Dermis blood vessel endothelial cell (primary cell): ENCODE results near the gene DOCK3. TPM values are rescaled to one million over a fixed set of nuclear protein-coding genes. Genes with fewer than 3 reads are reported as not detected.
"Not testable (repeated sequence)": the region's sequence is repeated elsewhere in the genome, so short reads cannot be mapped to it uniquely, and the experiment has no call there.

Source experiments
- DNase-seq: peaks from one replicate; pipeline ENCODE4 v3.0.0; 2010
- total RNA-seq: library from RNA; depleted of rRNA; stranded (reverse); fragments of >200 nt; gene quantifications from 2 replicates; pipeline ENCODE4 v1.2.3, GENCODE V29; 2014

The DOCK3 gene
- total RNA-seq, 1 donor from 2014 or later: not detected

- DNase-seq: not testable (repeated sequence)
These were observed 13.9 kb downstream of the DOCK3 start for GRCh38 chr3:50688602-50689001.

DNA sequence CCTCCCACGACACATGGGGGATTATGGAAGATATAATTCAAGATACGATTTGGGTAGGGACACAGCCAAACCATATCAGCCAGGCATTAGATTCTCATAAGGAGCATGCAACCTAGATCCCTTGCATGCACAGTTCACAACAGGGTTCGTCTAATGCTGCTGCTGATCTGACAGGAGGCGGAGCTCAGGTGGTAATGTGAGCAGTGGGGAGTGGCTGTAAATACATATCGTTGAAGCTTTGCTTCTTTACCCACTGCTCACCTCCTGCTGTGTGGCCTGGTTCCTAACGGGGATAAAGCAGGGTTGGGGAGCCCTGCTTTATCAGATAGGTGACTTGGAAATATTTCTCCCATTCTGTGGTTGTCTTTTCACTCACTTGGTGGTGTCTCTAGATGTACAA, 14.8 kb downstream of the DOCK3 start:
- DNase-seq: no peak

DNA sequence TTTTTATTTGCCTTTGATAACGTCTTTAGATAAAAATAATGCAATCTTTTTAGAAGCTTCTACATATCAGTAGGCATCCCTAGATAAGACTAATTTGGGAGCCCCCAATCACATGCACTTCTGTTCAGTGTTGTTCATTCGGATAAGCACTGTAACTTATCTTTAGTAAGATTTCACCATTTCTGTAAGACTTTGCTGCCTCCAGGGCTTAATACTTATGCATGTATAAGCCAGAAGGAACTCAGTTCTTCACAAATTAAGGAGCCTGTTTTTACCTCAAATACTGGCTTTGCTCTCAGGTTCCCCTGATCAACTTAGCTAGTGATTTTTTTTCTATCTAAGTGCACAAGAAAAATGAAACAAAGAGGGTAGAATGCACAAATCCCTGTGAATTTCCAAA, 20.3 kb downstream of the DOCK3 start:
- DNase-seq: no peak

DNA sequence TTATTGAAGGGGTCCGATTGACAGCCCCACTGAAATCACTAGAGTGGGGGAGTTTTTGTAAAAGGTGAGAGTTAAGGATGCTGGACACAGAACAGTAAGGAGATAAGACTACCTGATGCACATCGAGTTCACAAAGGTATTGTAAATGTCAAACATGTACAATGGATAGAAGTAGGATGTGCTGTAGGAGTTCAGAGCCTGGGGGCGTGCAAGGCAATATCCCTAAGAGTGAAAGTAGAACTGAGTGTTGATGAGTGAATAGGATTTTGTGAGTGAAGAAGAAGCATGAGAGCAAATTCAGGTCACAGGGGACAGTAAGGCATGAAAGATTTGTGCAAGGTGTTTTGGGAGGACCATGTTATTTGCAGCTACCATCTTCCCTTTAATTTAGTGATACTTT, 21.5 kb downstream of the DOCK3 start:
- no peak for DNase-seq

GRCh38 chr3:50698269-50698668, 23.5 kb downstream of the DOCK3 start:
- no peak for DNase-seq

DNA sequence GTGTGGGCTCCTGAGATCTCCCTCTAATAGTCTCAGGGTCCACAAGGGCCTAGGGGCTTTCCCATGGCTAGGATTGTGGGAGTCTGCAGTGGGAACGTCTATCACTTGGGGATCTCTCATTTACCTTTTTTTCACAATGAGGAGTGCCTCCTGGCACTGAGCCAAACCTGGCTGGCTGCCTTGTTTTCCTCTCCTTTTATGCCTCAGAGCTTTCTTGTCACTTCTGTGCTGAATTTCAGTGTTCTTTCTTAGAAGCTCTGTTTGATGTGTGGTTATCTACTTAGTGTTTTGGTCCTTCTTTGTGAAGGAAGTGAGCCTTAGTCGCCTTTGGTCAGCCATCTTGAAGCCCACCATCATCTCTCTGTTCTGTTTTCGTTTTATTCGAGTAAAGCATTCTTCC, 33.9 kb downstream of the DOCK3 start:
- no peak for DNase-seq

DNA sequence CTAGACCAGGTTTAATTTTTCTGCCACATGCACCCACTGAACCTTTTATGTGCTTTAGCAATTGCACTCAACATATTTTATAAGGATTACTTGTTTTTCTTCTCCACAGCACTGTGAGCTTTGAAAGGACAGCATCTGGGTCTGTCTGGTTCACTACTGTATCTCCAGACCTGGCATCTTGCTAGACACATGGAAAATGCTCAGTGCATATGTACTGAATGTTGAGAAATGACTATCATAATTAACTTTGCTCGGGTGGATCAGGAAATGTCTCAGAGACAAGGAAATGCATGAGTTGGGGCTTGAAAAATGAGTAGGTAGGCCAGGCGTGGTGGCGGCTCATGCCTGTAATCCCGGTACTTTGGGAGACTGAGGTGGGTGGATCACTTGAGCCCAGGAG, 40.2 kb downstream of the DOCK3 start:
- peak; percentile 23 for DNase-seq

DNA sequence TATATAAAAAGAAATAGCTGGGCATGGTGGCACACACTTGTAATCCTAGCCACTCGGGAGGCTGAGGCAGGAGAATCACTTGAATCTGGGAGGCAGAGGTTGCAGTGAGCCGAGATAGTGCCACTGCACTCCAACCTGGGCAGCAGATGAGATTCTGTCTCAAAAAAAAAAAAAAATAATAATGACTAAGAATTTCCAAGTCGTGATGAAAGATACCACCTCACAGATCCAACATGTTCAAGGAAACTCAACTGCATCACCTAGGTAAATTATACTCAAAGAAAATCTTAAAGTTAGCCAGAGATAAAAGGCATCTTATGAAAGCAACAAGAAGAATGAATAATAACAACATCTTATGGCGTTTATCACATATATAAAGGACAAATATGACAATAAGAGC, 50.1 kb downstream of the DOCK3 start:
- DNase-seq: no peak

- no peak for DNase-seq
These were observed 60.3 kb downstream of the DOCK3 start for GRCh38 chr3:50734985-50735384.

GRCh38 chr3:50737193-50737905, 62.6 kb downstream of the DOCK3 start:
- no peak for DNase-seq

DNA sequence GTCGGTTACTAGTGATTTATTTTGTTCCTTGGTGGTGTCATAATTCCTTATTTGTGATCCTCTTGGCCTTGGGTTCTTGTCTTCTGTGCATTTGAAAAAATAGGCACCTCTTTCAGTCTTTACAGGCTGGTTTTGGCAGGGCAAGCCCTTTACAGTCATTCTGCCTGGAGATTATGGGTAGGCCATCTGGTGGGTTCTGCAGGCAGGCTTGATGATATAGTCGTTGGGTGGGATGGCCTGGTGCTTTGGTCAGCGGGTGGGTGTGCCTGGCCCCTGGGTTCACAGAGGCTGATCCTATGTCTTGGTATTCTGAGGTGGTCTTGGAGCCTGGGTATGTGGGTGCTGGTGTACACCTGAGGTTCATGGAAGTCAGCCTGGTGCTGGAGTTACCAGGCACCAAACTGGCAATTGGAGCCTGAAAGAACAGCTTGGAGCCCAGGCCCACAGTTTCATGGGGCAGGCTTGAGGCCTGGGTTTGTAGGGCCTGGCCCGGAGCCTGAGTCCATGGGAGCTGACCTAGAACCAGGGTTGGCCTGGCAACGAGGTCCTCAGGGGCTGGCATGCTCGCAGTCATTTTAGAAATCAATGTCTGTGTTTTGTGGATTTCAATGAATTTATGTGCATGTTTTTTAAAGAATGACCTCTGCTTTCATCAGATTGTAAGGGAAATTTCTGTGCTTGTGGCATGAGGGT, 63.3 kb downstream of the DOCK3 start:
- DNase-seq: no peak

GRCh38 chr3:50743643-50744042, 68.9 kb downstream of the DOCK3 start:
- DNase-seq: no peak

DNA sequence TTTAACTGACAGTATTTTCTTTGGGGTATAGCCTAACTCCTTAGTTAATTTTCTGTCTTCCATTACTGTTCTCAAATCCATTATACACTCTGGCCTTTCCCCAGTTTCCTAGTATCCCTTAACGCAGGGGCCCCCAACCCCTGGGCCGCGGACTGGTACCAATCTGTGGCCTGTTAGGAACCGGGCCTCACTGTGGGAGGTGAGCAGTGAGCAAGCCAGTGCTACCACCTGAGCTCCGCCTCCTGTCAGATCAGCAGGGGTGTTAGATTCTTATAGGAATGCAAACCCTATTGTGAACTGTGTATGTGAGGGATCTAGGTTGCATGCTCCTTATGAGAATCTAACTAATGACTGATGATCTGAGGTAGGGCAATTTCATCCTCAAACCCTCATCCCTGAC, 75.1 kb downstream of the DOCK3 start:
- DNase-seq: no peak

DNA sequence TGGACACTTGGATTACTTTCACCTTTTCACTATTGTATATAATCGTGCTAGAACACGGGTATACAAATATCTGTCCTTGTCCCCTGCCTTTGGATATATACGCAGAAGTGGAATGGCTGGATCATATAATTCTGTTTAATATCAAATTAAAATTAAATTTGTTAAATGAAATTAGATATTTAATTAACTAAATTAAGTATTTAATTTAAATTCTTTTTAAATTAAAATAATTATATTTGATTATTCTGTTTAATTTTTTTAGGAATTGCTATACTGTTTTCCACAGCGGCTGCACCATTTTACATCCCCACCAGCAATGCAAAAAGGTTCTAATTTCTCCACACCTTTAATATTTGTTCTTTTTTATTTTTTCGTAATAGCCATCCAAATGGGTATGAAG, 84.3 kb downstream of the DOCK3 start:
- DNase-seq: no peak

GRCh38 chr3:50777680-50778079, 103.0 kb downstream of the DOCK3 start:
- no peak for DNase-seq

- not testable (repeated sequence) for DNase-seq
These were observed 107.0 kb downstream of the DOCK3 start for GRCh38 chr3:50781766-50782165.

DNA sequence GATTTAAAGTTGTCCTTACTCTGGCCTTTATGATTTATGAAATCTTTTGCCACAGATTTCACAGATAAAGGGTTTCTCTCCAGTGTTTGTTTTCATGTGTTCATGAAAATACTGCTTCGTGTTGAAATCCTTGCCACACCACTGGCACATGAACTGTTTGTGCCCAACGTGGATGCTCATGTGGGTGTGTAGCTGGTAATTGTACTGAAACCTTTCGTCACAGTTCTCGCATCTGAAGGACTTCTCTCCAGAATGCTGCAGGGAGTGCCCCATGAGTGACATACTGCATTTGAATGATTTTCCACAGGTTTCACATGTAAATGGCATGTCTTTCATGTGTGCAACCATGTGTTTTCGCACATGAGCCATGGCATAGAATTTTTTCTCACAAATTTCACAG, 111.9 kb downstream of the DOCK3 start:
- no peak for DNase-seq

DNA sequence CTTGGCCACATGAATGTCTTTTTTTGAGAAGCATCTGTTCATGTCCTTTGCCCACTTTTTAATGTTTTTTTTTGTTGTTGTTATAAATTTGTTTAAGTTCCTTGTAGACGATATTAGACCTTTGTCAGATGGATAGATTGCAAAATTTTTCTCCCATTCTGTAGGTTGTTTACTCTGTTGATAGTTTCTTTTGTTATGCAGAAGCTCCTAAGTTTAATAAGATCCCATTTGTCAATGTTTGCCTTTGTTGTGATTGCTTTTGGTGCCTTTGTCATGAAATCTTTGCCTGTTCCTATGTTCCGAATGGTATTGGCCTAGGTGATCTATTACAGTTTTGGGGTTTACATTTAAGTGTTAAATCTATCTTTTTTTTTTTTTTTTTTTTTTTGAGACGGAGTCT, 116.2 kb downstream of the DOCK3 start:
- not testable (repeated sequence) for DNase-seq

DNA sequence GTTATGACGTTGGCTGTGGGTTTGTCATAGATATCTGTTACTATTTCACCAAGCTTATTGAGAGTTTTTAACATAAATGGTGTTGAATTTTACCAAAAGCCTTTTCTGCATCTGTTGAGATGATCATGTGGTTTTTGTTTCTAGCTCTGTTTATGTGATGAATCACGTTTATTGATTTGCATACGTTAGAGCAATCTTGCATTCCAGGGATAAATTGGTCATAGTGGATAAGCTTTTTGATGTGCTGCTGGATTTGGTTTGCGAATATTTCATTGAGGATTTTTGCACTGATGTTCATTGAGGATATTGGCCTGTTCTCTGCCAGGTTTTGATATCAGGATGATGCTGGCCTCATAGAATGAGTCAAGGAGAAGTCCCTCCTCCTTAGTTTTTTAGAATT, 117.8 kb downstream of the DOCK3 start:
- DNase-seq: no peak

DNA sequence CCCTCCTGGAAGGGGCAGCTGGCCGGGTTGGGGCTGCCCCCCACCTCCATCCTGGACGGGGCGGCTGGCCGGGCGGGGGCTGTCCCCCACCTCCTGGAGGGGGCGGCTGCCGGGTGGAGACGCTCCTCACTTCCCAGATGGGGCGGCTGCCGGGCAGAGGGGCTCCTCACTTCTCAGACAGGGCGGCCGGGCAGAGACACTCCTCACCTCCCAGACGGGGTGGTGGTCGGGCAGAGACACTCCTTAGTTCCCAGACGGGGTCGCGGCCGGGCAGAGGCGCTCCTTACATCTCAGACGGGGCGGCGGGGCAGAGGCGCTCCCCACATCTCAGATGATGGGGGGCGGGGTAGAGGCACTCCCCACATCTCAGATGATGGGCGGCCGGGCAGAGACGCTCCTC, 129.1 kb downstream of the DOCK3 start:
- DNase-seq: not testable (repeated sequence)

DNA sequence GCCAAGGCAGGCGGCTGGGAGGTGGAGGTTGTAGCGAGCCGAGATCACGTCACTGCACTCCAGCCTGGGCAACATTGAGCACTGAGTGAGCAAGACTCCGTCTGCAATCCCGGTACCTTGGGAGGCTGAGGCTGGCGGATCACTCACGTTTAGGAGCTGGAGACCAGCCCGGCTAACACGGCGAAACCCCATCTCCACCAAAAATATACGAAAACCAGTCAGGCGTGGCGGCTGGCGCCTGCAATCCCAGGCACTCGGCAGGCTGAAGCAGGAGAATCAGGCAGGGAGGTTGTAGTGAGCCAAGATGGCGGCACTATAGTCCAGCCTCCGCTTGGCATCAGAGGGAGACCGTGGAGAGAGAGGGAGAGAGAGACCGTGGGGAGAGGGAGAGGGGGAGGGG, 129.6 kb downstream of the DOCK3 start:
- not testable (repeated sequence) for DNase-seq

GRCh38 chr3:50805321-50805720, 130.6 kb downstream of the DOCK3 start:
- no peak for DNase-seq

DNA sequence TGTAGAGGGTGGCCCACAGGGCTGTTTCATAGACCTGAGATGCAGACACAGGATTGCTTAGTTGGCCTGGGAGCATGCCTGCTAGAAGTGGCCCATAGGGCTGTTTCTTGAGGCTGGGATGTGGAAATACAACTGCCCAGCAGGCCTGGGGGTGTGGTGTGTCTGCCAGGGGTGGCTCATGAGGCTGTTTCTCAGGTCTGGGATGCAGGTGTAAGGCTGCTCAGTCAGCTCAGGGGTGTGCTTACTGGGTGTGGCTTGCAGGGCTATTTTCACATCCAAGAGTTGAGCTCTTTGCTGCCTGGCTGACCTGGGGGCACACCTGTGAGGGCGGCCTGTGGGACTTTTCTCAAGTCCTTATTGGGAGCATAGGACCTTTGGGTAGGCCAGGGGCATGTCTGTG, 131.3 kb downstream of the DOCK3 start:
- DNase-seq: no peak

DNA sequence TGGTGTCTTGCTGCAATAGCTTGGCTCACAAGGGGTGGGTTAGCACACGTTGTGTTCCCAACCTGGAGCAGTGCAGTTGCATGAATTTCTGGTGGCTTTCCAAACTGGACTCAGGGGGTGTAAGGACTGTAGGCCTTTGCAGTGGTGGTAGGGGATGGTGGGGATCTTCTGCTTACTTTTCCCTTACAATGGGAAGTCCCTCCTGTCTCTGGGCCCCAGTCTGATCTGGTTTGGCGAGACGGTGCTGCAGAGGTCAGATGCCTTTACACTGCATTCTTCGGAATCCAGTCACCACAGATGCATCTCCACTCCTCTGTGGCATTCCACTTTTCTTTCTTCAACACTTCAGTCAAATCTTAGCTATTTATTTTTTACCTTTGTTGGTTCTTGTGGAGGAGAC, 132.1 kb downstream of the DOCK3 start:
- DNase-seq: no peak

DNA sequence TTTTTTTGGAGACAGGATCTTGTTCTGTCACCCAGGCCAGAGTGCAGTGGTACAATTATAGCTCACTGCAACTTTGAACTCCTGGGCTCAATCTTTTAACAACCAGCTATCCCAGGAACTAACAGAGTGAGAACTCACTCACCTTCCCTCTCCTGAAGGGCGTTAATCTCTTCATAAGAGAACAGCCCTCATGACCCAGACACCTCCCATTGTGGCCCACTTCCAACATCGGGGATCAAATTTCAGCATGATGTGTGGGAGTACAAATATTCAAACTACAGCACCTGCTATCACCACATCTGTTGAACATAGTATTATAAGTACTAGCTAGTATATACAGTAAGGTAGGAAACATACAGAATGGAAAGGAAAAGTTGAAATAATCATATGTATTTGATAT, 132.5 kb downstream of the DOCK3 start:
- no peak for DNase-seq
